Measurements from ENCODE around the gene PRKCZ.

Gene PRKCZ

GRCh38 chr1:2049718-2050431 lies at the start of gene PRKCZ:
TSS of gene PRKCZ (plus strand) at chr1:2050411. CDS start at chr1:2050631, 220 bp downstream.
- peak; percentile 73 for DNase-seq (ENCODE audit: low spot score)

- no peak for DNase-seq (ENCODE audit: low spot score)
These were observed 49.8 kb upstream of the PRKCZ start for GRCh38 chr1:2000432-2000831.

- DNase-seq (ENCODE audit: low spot score), result no peak
These were observed 49.4 kb upstream of the PRKCZ start for GRCh38 chr1:2000850-2001249.

- DNase-seq (ENCODE audit: low spot score), result no peak
These were observed 48.3 kb upstream of the PRKCZ start for GRCh38 chr1:2001773-2002411.

- peak; percentile 6 for DNase-seq (ENCODE audit: low spot score)
These were observed 46.6 kb upstream of the PRKCZ start, which contains the start of gene CFAP74 for GRCh38 chr1:2003541-2004131. TSS of gene CFAP74 (minus strand) at chr1:2003786. CDS start at chr1:1990956, 12,830 bp downstream.

GRCh38 chr1:2004856-2005255 lies 45.4 kb upstream of the PRKCZ start:
- no peak for DNase-seq (ENCODE audit: low spot score)

- DNase-seq (ENCODE audit: low spot score), result no peak
These were observed 40.8 kb upstream of the PRKCZ start for GRCh38 chr1:2009101-2010053.

- no peak for DNase-seq (ENCODE audit: low spot score)
These were observed 36.0 kb upstream of the PRKCZ start for GRCh38 chr1:2014181-2014580.

GRCh38 chr1:2014741-2015735 lies 35.2 kb upstream of the PRKCZ start:
- DNase-seq (ENCODE audit: low spot score), result no peak

GRCh38 chr1:2016123-2016522 lies 34.1 kb upstream of the PRKCZ start:
- no peak for DNase-seq (ENCODE audit: low spot score)

GRCh38 chr1:2018217-2019171 lies 31.7 kb upstream of the PRKCZ start:
- no peak for DNase-seq (ENCODE audit: low spot score)

- no peak for DNase-seq (ENCODE audit: low spot score)
These were observed 31.1 kb upstream of the PRKCZ start, which contains the start of gene GABRD for GRCh38 chr1:2019172-2019543. TSS of gene GABRD (plus strand) at chr1:2019345. CDS start at chr1:2019424, 79 bp downstream.

- no peak for DNase-seq (ENCODE audit: low spot score)
These were observed 30.5 kb upstream of the PRKCZ start for GRCh38 chr1:2019571-2020309.

- DNase-seq (ENCODE audit: low spot score), result no peak
These were observed 29.9 kb upstream of the PRKCZ start for GRCh38 chr1:2020310-2020655.

- no peak for DNase-seq (ENCODE audit: low spot score)
These were observed 28.7 kb upstream of the PRKCZ start for GRCh38 chr1:2021550-2021949.

- DNase-seq (ENCODE audit: low spot score), result no peak
These were observed 28.0 kb upstream of the PRKCZ start for GRCh38 chr1:2022063-2022770.

- no peak for DNase-seq (ENCODE audit: low spot score)
These were observed 27.0 kb upstream of the PRKCZ start for GRCh38 chr1:2023187-2023586.

GRCh38 chr1:2024451-2024850 lies 25.8 kb upstream of the PRKCZ start:
- no peak for DNase-seq (ENCODE audit: low spot score)

Measured in activated CD4-positive, alpha-beta T cell treated with anti-CD3 and anti-CD28 coated beads, Interleukin-2, Interleukin-4, amounts not matched to agents 100 ng/mL and 50 ng/mL, durations not matched to agents 16 hours and 8 hours (primary cell).